IPS DF 19.7 (cell line): Measurements from ENCODE around the gene KRT14.
"Not testable (repeated sequence)": the region's sequence is repeated elsewhere in the genome, so short reads cannot be mapped to it uniquely, and the experiment has no call there.

ENCODE experiments used
- DNase-seq: peaks from one replicate; pipeline ENCODE4 v3.0.0-alpha.2; 2013; ENCODE audit warnings: low read depth, low spot score

KRT14 gene

GRCh38 chr17:41579484-41580243 lies 7.0 kb downstream of the KRT14 start:
- peak; percentile 74 for DNase-seq

GRCh38 chr17:41578971-41579370 lies 7.7 kb downstream of the KRT14 start:
- no peak for DNase-seq

GRCh38 chr17:41578538-41578937 lies 8.2 kb downstream of the KRT14 start:
- DNase-seq = no peak

GRCh38 chr17:41576740-41577139 lies 10.0 kb downstream of the KRT14 start:
- DNase-seq = not testable (repeated sequence)

GRCh38 chr17:41575336-41575735 lies 11.4 kb downstream of the KRT14 start:
- no peak for DNase-seq

- DNase-seq = no peak
Measured at GRCh38 chr17:41571561-41572434, 14.9 kb downstream of the KRT14 start, which contains the start of gene KRT9. Gene KRT9 (minus strand): TSS chr17:41572059. CDS start chr17:41571992, 67 bp downstream.

GRCh38 chr17:41567317-41567716 lies 19.4 kb downstream of the KRT14 start:
- DNase-seq = no peak

- no peak for DNase-seq
Measured at GRCh38 chr17:41565338-41565737, 21.4 kb downstream of the KRT14 start.

GRCh38 chr17:41563607-41564170 lies 23.0 kb downstream of the KRT14 start:
- DNase-seq = no peak

- DNase-seq = no peak
Measured at GRCh38 chr17:41561554-41561953, 25.1 kb downstream of the KRT14 start.

GRCh38 chr17:41559548-41559947 lies 27.1 kb downstream of the KRT14 start:
- no peak for DNase-seq

- DNase-seq = no peak
Measured at GRCh38 chr17:41556931-41557330, 29.8 kb downstream of the KRT14 start.

- no peak for DNase-seq
Measured at GRCh38 chr17:41556306-41556705, 30.4 kb downstream of the KRT14 start.

- no peak for DNase-seq
Measured at GRCh38 chr17:41555105-41555887, 31.4 kb downstream of the KRT14 start.

- DNase-seq = no peak
Measured at GRCh38 chr17:41553987-41554680, 32.6 kb downstream of the KRT14 start.

- DNase-seq = no peak
Measured at GRCh38 chr17:41553176-41553575, 33.5 kb downstream of the KRT14 start.

- no peak for DNase-seq
Measured at GRCh38 chr17:41552455-41552854, 34.2 kb downstream of the KRT14 start.

- DNase-seq = no peak
Measured at GRCh38 chr17:41551365-41551764, 35.3 kb downstream of the KRT14 start.

GRCh38 chr17:41549596-41550039 lies 37.1 kb downstream of the KRT14 start:
- DNase-seq = no peak

- DNase-seq = peak; percentile 64
Measured at GRCh38 chr17:41548844-41549595, 37.7 kb downstream of the KRT14 start.
